Activated CD4-positive, alpha-beta T cell treated with anti-CD3 and anti-CD28 coated beads, Interleukin-2, amount 50 U/mL, for 4 hours (primary cell): ENCODE data around the gene SC5D.

Experiments
- DNase-seq, 2 experiments: peaks; one replicate each; pipeline ENCODE4 v3.0.0-alpha.2; 2020

Gene SC5D

GRCh38 chr11:121293288-121293594 is 670 bp downstream of the SC5D start:
- no peak for DNase-seq

GRCh38 chr11:121295246-121296029 is 2.9 kb downstream of the SC5D start:
- no peak for DNase-seq

- DNase-seq = no peak
These were observed 5.3 kb downstream of the SC5D start for GRCh38 chr11:121297872-121298271.

GRCh38 chr11:121298774-121299173 is 6.2 kb downstream of the SC5D start:
- no peak for DNase-seq

GRCh38 chr11:121299417-121299816 is 6.8 kb downstream of the SC5D start:
- DNase-seq = no peak

- DNase-seq = no peak
These were observed 7.9 kb downstream of the SC5D start for GRCh38 chr11:121300313-121300971.

GRCh38 chr11:121300972-121301699 is 8.6 kb downstream of the SC5D start:
- no peak for DNase-seq

GRCh38 chr11:121304759-121305158 is 12.2 kb downstream of the SC5D start:
- no peak for DNase-seq

- DNase-seq = no peak
These were observed 16.2 kb downstream of the SC5D start for GRCh38 chr11:121308816-121309215.

- no peak for DNase-seq
These were observed 17.1 kb downstream of the SC5D start for GRCh38 chr11:121309688-121310087.

GRCh38 chr11:121310908-121311307 is 18.3 kb downstream of the SC5D start:
- DNase-seq = no peak

- no peak for DNase-seq
These were observed 18.8 kb downstream of the SC5D start for GRCh38 chr11:121311373-121311772.

GRCh38 chr11:121312483-121312882 is 19.9 kb downstream of the SC5D start:
- DNase-seq = no peak

GRCh38 chr11:121318848-121319834 is 26.6 kb downstream of the SC5D start:
- no peak for DNase-seq

GRCh38 chr11:121321614-121322243 is 29.2 kb downstream of the SC5D start:
- DNase-seq = peak; percentile 10 to 12

GRCh38 chr11:121323046-121323607 is 30.6 kb downstream of the SC5D start:
- DNase-seq = no peak

GRCh38 chr11:121326230-121326629 is 33.7 kb downstream of the SC5D start:
- no peak for DNase-seq

- no peak for DNase-seq
These were observed 35.0 kb downstream of the SC5D start for GRCh38 chr11:121327553-121327952.

GRCh38 chr11:121328176-121328966 is 35.8 kb downstream of the SC5D start:
- DNase-seq = peak; percentile 3 to 6

GRCh38 chr11:121328967-121329679 is 36.6 kb downstream of the SC5D start:
- DNase-seq = no peak
